SK-N-SH (cell line): ENCODE results near the gene MAP3K7CL. TPM values are rescaled to one million over a fixed set of nuclear protein-coding genes. Genes with fewer than 3 reads are reported as not detected.

Experiments used
- CTCF ChIA-PET: fragments of 300-600, 350-600 bp; formaldehyde crosslinking; extraction: SDS; loops from one replicate; lab custom pipeline; 2021; lab: Yijun Ruan, JAX
- POLR2A ChIA-PET: fragments of 350-600 bp; sonication (Branson Sonifier 250); formaldehyde crosslinking; extraction: SDS; loops from one replicate; lab custom pipeline; 2020; ENCODE audit warnings: antibody characterized with exemption, inconsistent platforms; lab: Yijun Ruan, JAX
- DNase-seq: peaks from one replicate; pipeline ENCODE4 v3.0.0; 2012
- H2AFZ ChIP-seq: fragments of 200-600 bp; sonication (generic); 2 replicates; pipeline ENCODE4 v1.8.1; 2016; ENCODE audit warnings: antibody characterized with exemption, mild to moderate bottlenecking, low read depth
- H3F3A ChIP-seq: fragments of 200-600 bp; sonication (generic); replicated peaks from 2 replicates; pipeline ENCODE3; 2016; ENCODE audit warnings: antibody characterized with exemption, mild to moderate bottlenecking; ENCODE audit not compliant: insufficient read depth
- H3K27ac ChIP-seq, 2 experiments: fragments of 200-500 bp in 1 of 2; fragments of 200-600 bp in 1 of 2; sonication (Bioruptor generic) in 1 of 2; sonication (generic), shearing (Covaris generic) in 1 of 2; 2 replicates each; pipeline versions ENCODE4 v1.5.1 to v1.6.1; 2014 to 2016; ENCODE audit warnings: low read depth in 2 of 2, inconsistent platforms in 1 of 2, low read length in 1 of 2, mild to moderate bottlenecking in 1 of 2, mixed read lengths in 1 of 2
- H3K27me3 ChIP-seq: fragments of 200-600 bp; sonication (generic), shearing (Covaris generic); 2 replicates; pipeline ENCODE4 v1.6.1; 2016; ENCODE audit warnings: mixed run types; ENCODE audit not compliant: insufficient read depth
- H3K36me3 ChIP-seq, 2 experiments: fragments of 200-500 bp in 1 of 2; fragments of 200-600 bp in 1 of 2; sonication (Bioruptor generic) in 1 of 2; sonication (generic) in 1 of 2; replicated peaks in 1 of 2; 2 replicates each; pipeline versions ENCODE3 to v1.5.1; 2014 to 2016; ENCODE audit warnings: low read length in 1 of 2, mild to moderate bottlenecking in 1 of 2; ENCODE audit not compliant: insufficient read depth in 2 of 2, control insufficient read depth in 1 of 2
- H3K4me1 ChIP-seq, 2 experiments: fragments of 200-500 bp in 1 of 2; fragments of 200-600 bp in 1 of 2; sonication (Bioruptor generic) in 1 of 2; sonication (generic), shearing (Covaris generic) in 1 of 2; 2 replicates each; pipeline versions ENCODE4 v1.5.1 to v1.6.1; 2014 to 2016; ENCODE audit warnings: low read depth in 1 of 2, low read length in 1 of 2, mixed run types in 1 of 2; ENCODE audit not compliant: insufficient read depth in 2 of 2, control insufficient read depth in 1 of 2
- H3K4me2 ChIP-seq: fragments of 200-600 bp; sonication (generic), shearing (Covaris generic); 2 replicates; pipeline ENCODE4 v1.6.1; 2017; ENCODE audit warnings: mixed run types
- H3K4me3 ChIP-seq, 2 experiments: fragments of 200-500 bp in 1 of 2; fragments of 200-600 bp in 1 of 2; sonication (Bioruptor generic) in 1 of 2; sonication (generic), shearing (Covaris generic) in 1 of 2; 2 replicates each; pipeline versions ENCODE4 v1.5.1 to v1.8.1; 2014 to 2016; ENCODE audit warnings: low read depth in 2 of 2, inconsistent platforms in 1 of 2, low read length in 1 of 2, mild to moderate bottlenecking in 1 of 2, mixed read lengths in 1 of 2, moderate library complexity in 1 of 2
- H3K79me2 ChIP-seq: fragments of 200-600 bp; sonication (generic); 2 replicates; pipeline ENCODE4 v1.8.1; 2017; ENCODE audit warnings: mild to moderate bottlenecking; ENCODE audit not compliant: insufficient read depth
- H3K9ac ChIP-seq: fragments of 200-600 bp; sonication (generic); 2 replicates; pipeline ENCODE4 v1.6.1; 2017; ENCODE audit warnings: mixed run types
- H3K9me2 ChIP-seq: fragments of 200-600 bp; sonication (generic); 2 replicates; pipeline ENCODE4 v1.6.1; 2017; ENCODE audit warnings: mixed run types
- H3K9me3 ChIP-seq: fragments of 200-600 bp; sonication (generic); 2 replicates; pipeline ENCODE4 v1.6.1; 2017; ENCODE audit warnings: mixed run types, mild to moderate bottlenecking, moderate library complexity
- H4K20me1 ChIP-seq: fragments of 200-600 bp; sonication (generic); 2 replicates; pipeline ENCODE4 v1.6.1; 2017; ENCODE audit warnings: mild to moderate bottlenecking, mixed run types; ENCODE audit not compliant: insufficient read depth
- CTCF ChIP-seq: fragments of 200-600 bp; sonication (generic); IDR thresholded peaks from 2 replicates; pipeline ENCODE4 v1.6.1; 2017; ENCODE audit warnings: antibody characterized with exemption, mild to moderate bottlenecking, moderate library complexity
- EP300 ChIP-seq, 2 experiments: IDR thresholded peaks; 2 replicates each; pipeline versions ENCODE4 v1.4.0 to v1.6.1; 2012; ENCODE audit warnings: borderline replicate concordance in 1 of 2, low read depth in 1 of 2, low read length in 1 of 2
- FOSL2 ChIP-seq: IDR thresholded peaks from 2 replicates; pipeline ENCODE4 v1.4.0; 2012; ENCODE audit warnings: low read depth, mild to moderate bottlenecking, moderate library complexity, borderline replicate concordance
- GABPA ChIP-seq: IDR thresholded peaks from 2 replicates; pipeline ENCODE4 v1.4.0; 2012; ENCODE audit warnings: low read depth, mild to moderate bottlenecking
- MAX ChIP-seq: IDR thresholded peaks from 2 replicates; pipeline ENCODE4 v1.4.0; 2012; ENCODE audit warnings: low read depth
- MXI1 ChIP-seq: IDR thresholded peaks from 2 replicates; pipeline ENCODE4 v1.6.1; 2012; ENCODE audit warnings: mild to moderate bottlenecking, low read depth, low read length, improper control_type of control experiment
- REST ChIP-seq: IDR thresholded peaks from 2 replicates; pipeline ENCODE4 v1.6.1; 2012; ENCODE audit warnings: mild to moderate bottlenecking, low read depth, low read length, moderate library complexity
- SIN3A ChIP-seq: IDR thresholded peaks from 2 replicates; pipeline ENCODE4 v1.6.1; 2012; ENCODE audit warnings: low read depth, mild to moderate bottlenecking, low read length, moderate library complexity, borderline replicate concordance
- YY1 ChIP-seq: IDR thresholded peaks from 2 replicates; pipeline ENCODE4 v1.4.0; 2012; ENCODE audit warnings: low read depth, mild to moderate bottlenecking
- WGBS: methylation state at CpG from one replicate; pipeline ENCODE4 v1.1.6; 2017; ENCODE audit warnings: low lambda C conversion rate; 5-methylcytosine and 5-hydroxymethylcytosine counted together
- polyA plus RNA-seq, 3 experiments: library from polyadenylated mRNA; depleted of rRNA; stranded (reverse); fragments of >200 nt; gene quantifications; 2 replicates each; pipeline ENCODE4 v1.2.3, GENCODE V29; 2012

MAP3K7CL gene
- polyA plus RNA-seq, 1 of the 3 experiments (the other 2 are of a cell fraction): 2.3 TPM

GRCh38 chr21:29083306-29083705 is 47.1 kb upstream of the MAP3K7CL start:
- H3K9ac ChIP-seq: no peak overlapping the region
- no peak overlapping the region for H3K4me2 ChIP-seq
- no peaks in the 10 kb centered on the region for H4K20me1 ChIP-seq
- 33% methylated on average over 3 of the region's 3 CpGs for WGBS
- H3K79me2 ChIP-seq: no peaks in the 10 kb centered on the region
- H2AFZ ChIP-seq: no peak overlapping the region
- no peak for DNase-seq
- peaks cover 0 to 8% of the 10 kb centered on the region in 2 experiments; a peak in 2 of 4 replicates for H3K4me1 ChIP-seq
- no peaks in the 10 kb centered on the region for H3K36me3 ChIP-seq
- no peak overlapping the region for H3K4me3 ChIP-seq
- no peaks in the 10 kb centered on the region for H3F3A ChIP-seq
- no peak overlapping the region for H3K27ac ChIP-seq
- no peaks in the 10 kb centered on the region for H3K9me2 ChIP-seq
- CTCF ChIA-PET: no interaction called here
- no peak for TF ChIP-seq FOSL2
- TF ChIP-seq YY1: no peak
- no peak for TF ChIP-seq SIN3A
- H3K9me3 ChIP-seq: no peaks in the 10 kb centered on the region
- no peaks in the 10 kb centered on the region for H3K27me3 ChIP-seq
- POLR2A ChIA-PET: no interaction called here

- ChIA-PET CTCF (no interaction called here), POLR2A (no interaction called here)
- Histone ChIP-seq H3K9me3 (no peaks in the 10 kb centered on the region), H3K27ac (no peak overlapping the region), H3K9ac (no peak overlapping the region), H3K27me3 (no peaks in the 10 kb centered on the region), H3F3A (no peaks in the 10 kb centered on the region), H3K4me1 (peaks cover 0 to 8% of the 10 kb centered on the region in 2 experiments; a peak in 2 of 4 replicates), H3K4me3 (no peak overlapping the region), H3K36me3 (no peaks in the 10 kb centered on the region), H2AFZ (peak overlapping the region; percentile 4; the same call in 1 of the 2 replicates), H3K9me2 (no peaks in the 10 kb centered on the region), H3K79me2 (no peaks in the 10 kb centered on the region), H3K4me2 (no peak overlapping the region), H4K20me1 (no peaks in the 10 kb centered on the region)
- TF ChIP-seq REST (no peak), EP300 (IDR thresholded peaks at IDR 0.05; ENCODE audit: borderline replicate concordance in 1 of 2, low read depth in 1 of 2, low read length in 1 of 2) (no peak), MXI1 (no peak), SIN3A (no peak), FOSL2 (no peak), GABPA (no peak), CTCF (no peak), MAX (no peak), YY1 (no peak)
- 20% methylated on average over 2 of the region's 2 CpGs for WGBS
- no peak for DNase-seq
Observed at GRCh38 chr21:29084372-29084771, 46.1 kb upstream of the MAP3K7CL start.
